Activated CD4-positive, alpha-beta T cell treated with anti-CD3 and anti-CD28 coated beads for 4 hours (primary cell): Measurements from ENCODE around the gene WAC.
"Not testable (repeated sequence)": the region's sequence is repeated elsewhere in the genome, so short reads cannot be mapped to it uniquely, and the experiment has no call there.

ENCODE experiments used
- DNase-seq, 2 donors: peaks; one replicate each; pipeline ENCODE4 v3.0.0-alpha.2; 2020

WAC gene

GRCh38 chr10:28619455-28619854, 86.5 kb downstream of the WAC start:
- no peak for DNase-seq

DNA sequence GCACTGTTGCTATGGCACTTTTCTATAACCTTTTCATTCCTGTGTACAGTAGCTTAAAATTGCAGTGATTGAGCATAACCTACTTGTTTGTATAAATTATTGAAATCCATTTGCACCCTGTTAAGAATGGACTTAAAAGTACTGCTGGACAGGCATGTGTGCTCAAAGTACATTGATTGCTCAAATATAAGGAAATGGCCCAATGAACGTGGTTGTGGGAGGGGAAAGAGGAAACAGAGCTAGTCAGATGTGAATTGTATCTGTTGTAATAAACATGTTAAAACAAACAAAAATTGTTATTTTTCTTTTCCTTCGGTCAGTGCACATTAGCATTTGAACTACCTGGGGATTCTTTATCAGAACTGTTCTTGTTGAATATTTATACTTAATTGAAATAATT, 87.3 kb downstream of the WAC start:
- no peak for DNase-seq

DNA sequence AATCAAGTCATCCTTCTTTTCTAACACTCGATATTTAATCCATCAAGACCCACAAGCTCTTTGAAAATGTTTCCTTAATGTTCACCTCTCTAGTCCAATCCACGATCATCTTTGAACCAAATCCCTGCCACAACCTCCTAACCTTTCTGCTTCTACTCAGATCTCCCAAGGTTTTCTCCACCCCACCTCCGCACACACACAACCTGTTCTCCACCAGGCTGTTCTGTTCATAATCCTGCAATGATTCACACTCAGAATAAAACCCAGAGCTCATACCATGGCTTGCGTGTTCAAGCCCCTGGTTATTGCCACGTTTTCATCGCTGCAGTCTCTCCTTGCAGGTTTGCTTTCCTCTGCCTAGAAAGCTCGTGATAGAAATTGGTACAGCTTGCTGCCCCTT, 90.6 kb downstream of the WAC start:
- no peak for DNase-seq

- no peak for DNase-seq
These were observed 91.4 kb downstream of the WAC start for GRCh38 chr10:28624351-28624750.

- no peak for DNase-seq
These were observed 94.2 kb downstream of the WAC start for GRCh38 chr10:28627102-28627501.

- DNase-seq = peak; percentile 59 to 68
These were observed 95.4 kb downstream of the WAC start for GRCh38 chr10:28628184-28628893.

DNA sequence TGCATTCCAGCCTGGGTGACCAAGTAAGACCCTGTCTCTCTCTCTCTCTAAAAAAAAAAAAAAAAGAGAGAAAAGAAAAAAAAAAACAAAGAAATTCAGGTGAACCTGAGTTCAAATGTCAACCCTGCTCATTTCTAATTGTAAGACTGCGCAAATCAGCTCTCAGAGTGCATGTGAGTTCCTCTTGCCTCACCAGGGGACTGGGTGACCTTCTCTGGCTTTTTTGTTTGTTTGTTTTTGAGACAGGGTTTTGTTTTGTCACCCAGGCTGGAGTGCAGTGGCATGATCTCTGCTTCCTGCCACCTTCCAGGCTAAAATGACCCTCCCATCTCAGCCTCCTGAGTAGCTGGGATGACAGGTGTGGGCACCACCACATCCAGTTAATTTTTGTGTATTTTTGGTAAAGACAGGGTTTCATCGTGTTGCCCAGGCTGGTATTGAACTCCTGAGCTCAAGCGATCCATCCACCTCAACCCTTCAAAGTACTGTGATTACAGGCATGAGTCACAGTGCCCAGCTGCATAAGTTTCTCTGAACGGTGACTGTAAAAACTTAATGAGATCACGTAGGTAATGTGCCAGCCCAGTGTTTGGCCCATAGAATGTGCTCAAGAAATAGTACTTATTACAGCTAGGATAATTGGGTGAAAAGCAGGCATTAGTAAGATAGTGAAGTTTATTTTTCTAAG, 99.1 kb downstream of the WAC start:
- DNase-seq = no peak

- DNase-seq = no peak
These were observed 99.6 kb downstream of the WAC start for GRCh38 chr10:28632584-28632945.

DNA sequence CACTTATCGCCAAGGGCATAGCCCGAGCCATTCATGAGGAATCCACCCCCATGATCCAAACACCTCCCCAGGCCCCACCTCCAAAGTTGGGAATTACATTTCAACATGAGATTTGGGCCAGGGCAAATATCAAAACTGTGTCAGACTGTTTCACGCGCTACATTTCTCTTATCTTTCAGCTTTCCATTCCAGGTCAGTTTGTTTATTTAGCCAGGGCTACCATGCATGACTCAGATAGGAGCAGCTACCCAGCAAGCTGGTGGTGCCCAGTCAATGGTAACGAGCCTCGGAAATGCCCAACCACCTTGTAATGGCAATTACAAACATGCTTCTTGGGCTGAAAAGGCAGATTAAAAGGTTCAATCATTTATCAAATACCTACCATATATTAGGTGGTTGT, 100.8 kb downstream of the WAC start:
- no peak for DNase-seq

- no peak for DNase-seq
These were observed 104.4 kb downstream of the WAC start for GRCh38 chr10:28637346-28637745.

DNA sequence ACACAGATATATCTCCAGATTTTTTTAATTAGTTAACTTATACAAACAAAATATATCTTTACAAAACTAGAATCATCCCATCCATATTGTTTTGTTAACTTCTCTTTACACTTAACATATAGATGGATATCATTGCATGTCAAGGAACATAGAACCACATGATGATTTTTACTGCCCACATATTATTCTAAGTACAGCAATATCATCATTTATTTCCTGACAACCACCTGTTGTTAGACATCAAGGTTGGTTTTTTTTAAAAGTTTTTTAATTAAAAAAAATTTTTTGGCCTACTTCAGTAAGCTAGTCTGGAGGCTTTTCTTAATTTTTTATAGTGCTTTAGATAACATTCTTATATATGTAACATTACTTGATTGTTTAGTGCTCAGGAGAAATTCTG, 105.5 kb downstream of the WAC start:
- DNase-seq = no peak

- DNase-seq = no peak
These were observed 107.6 kb downstream of the WAC start for GRCh38 chr10:28640551-28640950.

DNA sequence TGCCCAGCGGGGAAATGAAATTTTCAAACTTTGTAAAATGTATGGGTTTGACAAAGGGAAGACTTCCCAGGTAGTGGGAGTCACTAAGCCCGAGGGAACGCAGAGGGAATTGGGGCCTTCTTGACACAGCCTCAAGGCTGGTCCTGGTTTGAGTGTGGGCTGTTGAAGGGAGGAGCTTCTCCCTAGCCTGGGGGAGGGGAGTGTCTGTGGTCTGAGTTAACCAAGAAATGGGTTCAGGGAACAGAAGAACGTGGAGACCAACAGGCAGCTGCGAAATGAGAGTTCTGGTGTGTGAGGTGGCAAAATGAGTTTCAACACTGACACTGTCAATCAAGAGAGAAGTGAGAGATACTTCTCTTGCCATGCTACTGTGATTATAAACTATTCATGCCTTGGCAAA, 111.7 kb downstream of the WAC start:
- DNase-seq = no peak

GRCh38 chr10:28652106-28652505, 119.2 kb downstream of the WAC start:
- DNase-seq = no peak

DNA sequence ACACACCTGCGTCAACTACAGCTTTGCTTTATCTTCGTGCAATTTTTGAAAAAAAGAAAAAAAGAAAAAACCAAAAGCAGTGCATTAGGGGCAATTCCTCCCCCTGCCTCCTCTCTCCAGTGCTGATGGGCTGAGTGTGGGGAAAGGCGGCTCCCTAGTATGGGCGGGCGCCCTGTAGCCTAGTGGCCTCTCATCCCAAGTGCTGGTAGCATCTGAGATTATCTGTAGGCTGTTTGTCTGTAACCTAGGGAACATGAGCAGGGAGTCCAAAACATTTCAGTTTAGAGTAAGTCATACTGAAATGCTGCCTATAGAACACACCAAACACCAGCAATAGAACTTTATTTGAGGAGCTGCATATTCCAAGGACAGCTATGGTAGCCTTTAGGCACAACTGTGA, 119.8 kb downstream of the WAC start:
- DNase-seq = no peak

- not testable (repeated sequence) for DNase-seq
These were observed 125.9 kb downstream of the WAC start for GRCh38 chr10:28658824-28659223.

- DNase-seq = no peak
These were observed 128.1 kb downstream of the WAC start for GRCh38 chr10:28661035-28661434.

GRCh38 chr10:28663576-28664368, 130.9 kb downstream of the WAC start:
- DNase-seq = peak; percentile 55 to 72

DNA sequence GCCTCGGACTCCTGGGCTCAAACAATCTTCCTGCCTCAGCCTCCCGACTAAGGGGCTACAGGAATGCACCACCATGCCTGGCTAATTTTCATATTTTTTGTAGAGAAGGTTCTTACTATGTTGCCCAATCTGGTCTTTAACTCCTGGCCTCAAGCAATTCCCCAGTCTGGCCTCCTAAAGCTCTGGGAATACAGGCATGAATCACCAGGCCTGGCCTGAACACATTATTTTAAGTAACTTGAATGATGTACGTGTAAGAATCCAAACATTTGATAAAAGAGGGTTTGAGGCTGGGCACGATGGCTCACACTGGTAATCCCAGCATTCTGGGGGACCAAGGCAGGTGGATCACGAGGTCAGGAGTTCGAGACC, 131.4 kb downstream of the WAC start:
- DNase-seq = no peak

- DNase-seq = no peak
These were observed 134.0 kb downstream of the WAC start for GRCh38 chr10:28666751-28667467.

GRCh38 chr10:28668363-28669226, 135.7 kb downstream of the WAC start:
- peak in 1 of 2 donors; percentile 39 for DNase-seq
